Activated T-helper 2 cell treated with anti-CD3 and anti-CD28 coated beads, Interferon-gamma antibody, Interleukin-2, Interleukin-4, amounts not matched to agents 10 μg/mL and 5 μg/mL and 100 μg/mL, durations not matched to agents 14 hours and 24 hours and 36 hours (primary cell): ENCODE measurements around the gene NUDT21. TPM values are rescaled to one million over a fixed set of nuclear protein-coding genes. Genes with fewer than 3 reads are reported as not detected.
"Not testable (repeated sequence)": the region's sequence is repeated elsewhere in the genome, so short reads cannot be mapped to it uniquely, and the experiment has no call there.

Experiments used
- DNase-seq: peaks from one replicate; pipeline ENCODE4 v3.0.0; 2021; ENCODE audit warnings: low spot score
- H3K27ac Mint-ChIP-seq: one replicate; pipeline ENCODE4 v1.8.0; 2021; ENCODE audit warnings: mixed read lengths
- H3K27me3 Mint-ChIP-seq: one replicate; pipeline ENCODE4 v1.8.0; 2021; ENCODE audit warnings: low read depth, mixed read lengths
- H3K36me3 Mint-ChIP-seq: one replicate; pipeline ENCODE4 v1.8.0; 2021; ENCODE audit warnings: low read depth, mixed read lengths
- H3K4me1 Mint-ChIP-seq: one replicate; pipeline ENCODE4 v1.8.0; 2021; ENCODE audit warnings: low read depth, mixed read lengths
- H3K4me3 Mint-ChIP-seq: one replicate; pipeline ENCODE4 v1.8.0; 2021; ENCODE audit warnings: low read depth, mild to moderate bottlenecking, moderate library complexity, mixed read lengths
- H3K9me3 Mint-ChIP-seq: one replicate; pipeline ENCODE4 v1.8.0; 2021; ENCODE audit warnings: mixed read lengths
- intact Hi-C: fragments of 100-400 bp; cut with micrococcal nuclease; formaldehyde crosslinking; loops from one replicate; pipeline ENCODE4 v1.15.1; 2023
- total RNA-seq: library from RNA; stranded (reverse); gene quantifications from 2 replicates; pipeline ENCODE4 v1.2.3, GENCODE V29; 2022

Gene NUDT21
- total RNA-seq, 1 donor from 2014 or later = 313 TPM

DNA sequence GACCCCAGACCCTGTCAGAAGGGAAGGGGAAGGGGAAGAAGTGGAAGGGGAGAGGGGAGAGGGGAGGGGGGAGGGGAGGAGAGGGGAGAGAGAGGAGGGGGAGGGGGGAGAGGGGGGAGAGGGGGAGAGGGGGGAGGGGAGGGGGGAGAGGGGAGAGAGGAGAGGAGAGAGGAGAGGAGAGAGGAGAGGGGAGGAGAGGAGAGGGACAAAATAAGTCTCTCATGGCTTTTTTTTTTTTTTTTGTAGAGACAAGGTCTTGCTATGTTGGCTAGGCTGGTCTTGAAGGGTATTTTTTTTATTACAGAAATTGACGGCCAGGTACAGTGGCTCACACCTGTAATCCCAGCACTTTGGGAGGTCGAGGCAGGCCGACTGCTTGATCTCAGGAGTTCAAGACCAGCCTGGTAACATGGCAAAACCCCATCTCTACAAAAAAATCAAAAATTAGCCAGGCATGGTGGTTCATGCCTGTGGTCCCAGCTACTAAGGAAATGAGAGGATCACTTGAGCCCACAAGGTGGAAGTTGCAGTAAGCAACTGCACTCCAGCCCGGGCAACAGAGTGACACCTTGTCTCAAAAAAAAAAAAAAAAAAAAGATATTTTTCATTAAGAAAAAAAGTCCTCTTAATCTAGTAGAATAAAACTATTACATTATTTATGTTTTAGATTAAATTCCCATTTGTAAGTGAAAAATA lies 45.0 kb downstream of the NUDT21 start:
- Mint-ChIP-seq H3K4me3 (no peak overlapping the region), H3K27me3 (no peaks in the 10 kb centered on the region), H3K4me1 (no peaks in the 10 kb centered on the region), H3K36me3 (peaks cover 53% of the 10 kb centered on the region), H3K9me3 (no peaks in the 10 kb centered on the region), H3K27ac (no peak overlapping the region)
- DNase-seq = no peak
- intact Hi-C loops = no loop called here

DNA sequence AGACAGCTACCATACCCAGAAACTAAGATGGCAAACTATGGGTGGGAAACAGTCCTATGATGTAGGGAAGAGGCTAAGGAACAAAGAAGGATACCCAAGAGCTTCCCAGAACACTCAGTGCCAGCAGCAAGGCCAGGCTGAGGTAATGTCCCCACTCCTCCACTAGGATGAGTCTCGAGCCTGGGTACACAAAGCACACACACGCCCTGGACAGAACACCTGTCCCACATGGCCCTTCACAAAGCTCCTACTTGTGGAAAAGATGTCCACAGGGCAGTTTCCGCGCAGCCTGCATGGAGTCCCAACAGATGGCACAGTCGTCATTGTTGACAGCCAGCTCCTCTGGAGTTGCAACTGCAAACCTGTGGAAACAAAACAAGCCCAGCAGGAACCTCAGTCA lies 49.6 kb downstream of the NUDT21 start:
- intact Hi-C loops = no loop called here
- Mint-ChIP-seq H3K4me1 (peaks cover 1% of the 10 kb centered on the region), H3K27ac (no peak overlapping the region), H3K9me3 (no peaks in the 10 kb centered on the region), H3K27me3 (no peaks in the 10 kb centered on the region), H3K4me3 (no peak overlapping the region), H3K36me3 (peaks cover 60% of the 10 kb centered on the region)
- DNase-seq = no peak

DNA sequence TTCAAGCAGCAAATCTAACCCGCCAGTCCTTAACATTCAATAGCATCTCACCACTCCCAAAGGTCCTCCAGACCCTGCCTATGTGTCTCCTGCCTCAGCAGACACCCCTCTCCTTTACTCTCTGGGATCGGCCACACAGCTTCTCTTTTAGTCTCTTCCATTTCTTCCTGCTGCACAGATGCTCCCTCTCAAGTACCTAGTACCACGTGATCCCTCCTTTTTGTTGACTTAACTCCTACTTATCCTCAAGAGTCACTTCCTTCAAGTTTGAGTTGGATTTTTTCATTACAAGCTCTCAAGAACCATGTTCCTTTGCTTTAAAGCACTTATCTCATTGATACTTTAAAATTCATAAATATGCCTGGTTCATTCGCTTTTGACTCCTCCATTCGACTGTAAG lies 50.7 kb downstream of the NUDT21 start:
- Mint-ChIP-seq H3K27ac (no peak overlapping the region), H3K4me1 (peaks cover 1% of the 10 kb centered on the region), H3K27me3 (no peaks in the 10 kb centered on the region), H3K36me3 (peaks cover 66% of the 10 kb centered on the region), H3K9me3 (no peaks in the 10 kb centered on the region), H3K4me3 (no peak overlapping the region)
- intact Hi-C loops = no loop called here
- no peak for DNase-seq

DNA sequence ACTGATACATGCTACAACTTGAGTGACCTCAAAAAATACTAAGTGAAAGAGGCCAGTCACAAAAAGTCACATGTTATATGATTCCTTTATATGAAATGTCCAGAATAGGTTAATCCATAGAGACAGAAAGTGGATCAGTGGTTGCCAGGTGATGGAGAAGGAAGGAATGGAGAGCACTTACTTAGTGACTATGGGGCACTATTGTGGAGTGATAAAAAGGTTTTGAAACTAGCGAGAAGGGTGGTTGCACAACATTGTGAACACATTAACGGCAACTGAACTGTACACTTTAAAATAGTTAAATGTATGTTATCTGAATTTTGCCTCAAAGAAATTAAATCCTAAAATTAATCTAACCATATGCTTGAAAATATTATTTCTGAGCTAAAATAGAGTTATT lies 51.6 kb downstream of the NUDT21 start:
- no peak overlapping the region for H3K4me3 Mint-ChIP-seq
- peaks cover 1% of the 10 kb centered on the region for H3K4me1 Mint-ChIP-seq
- no peak overlapping the region for H3K27ac Mint-ChIP-seq
- H3K36me3 Mint-ChIP-seq = peaks cover 60% of the 10 kb centered on the region
- DNase-seq = no peak
- intact Hi-C loops = no loop called here
- H3K9me3 Mint-ChIP-seq = no peaks in the 10 kb centered on the region
- H3K27me3 Mint-ChIP-seq = no peaks in the 10 kb centered on the region

DNA sequence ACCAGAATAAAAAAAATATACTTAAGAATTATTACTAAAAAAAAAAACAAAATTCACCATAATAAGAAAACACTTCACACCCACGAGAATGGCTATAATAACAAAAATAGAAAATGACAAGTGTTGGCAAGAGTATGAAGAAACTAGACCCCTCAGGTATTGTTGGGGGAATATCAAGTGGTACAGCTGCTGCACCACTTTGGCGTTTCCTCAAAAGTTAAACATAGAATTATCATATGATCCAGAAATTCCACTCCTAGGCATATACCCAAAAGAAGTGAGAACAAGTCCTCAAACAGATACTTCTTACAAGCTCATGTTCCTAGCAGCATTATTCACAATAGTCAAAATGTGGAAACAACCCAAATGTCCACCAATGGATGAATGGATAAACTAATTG lies 52.1 kb downstream of the NUDT21 start:
- Mint-ChIP-seq H3K27me3 (no peaks in the 10 kb centered on the region), H3K4me3 (no peak overlapping the region), H3K27ac (no peak overlapping the region), H3K36me3 (peaks cover 58% of the 10 kb centered on the region), H3K4me1 (peaks cover 2% of the 10 kb centered on the region), H3K9me3 (no peaks in the 10 kb centered on the region)
- no peak for DNase-seq
- intact Hi-C loops = no loop called here

DNA sequence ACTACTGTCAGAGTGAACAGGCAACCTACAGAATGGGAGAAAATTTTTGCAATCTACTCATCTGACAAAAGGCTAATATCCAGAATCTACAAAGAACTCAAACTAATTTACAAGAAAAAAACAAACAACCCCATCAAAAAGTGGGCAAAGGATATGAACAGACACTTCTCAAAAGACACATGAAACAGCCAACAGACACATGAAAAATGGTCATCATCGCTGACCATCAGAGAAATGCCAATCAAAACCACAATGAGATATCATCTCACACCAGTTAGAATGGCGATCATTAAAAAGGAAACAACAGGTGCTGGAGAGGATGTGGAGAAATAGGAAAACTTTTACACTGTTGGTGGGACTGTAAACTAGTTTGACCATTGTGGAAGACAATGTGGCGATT lies 54.4 kb downstream of the NUDT21 start:
- H3K27me3 Mint-ChIP-seq, DNase-seq, H3K9me3 Mint-ChIP-seq, H3K4me1 Mint-ChIP-seq, H3K27ac Mint-ChIP-seq, H3K4me3 Mint-ChIP-seq, intact Hi-C loops: not testable (repeated sequence)
- peaks cover 69% of the 10 kb centered on the region for H3K36me3 Mint-ChIP-seq

GRCh38 chr16:56389554-56389953 lies 61.6 kb downstream of the NUDT21 start:
- Mint-ChIP-seq H3K4me3 (no peak overlapping the region), H3K9me3 (no peaks in the 10 kb centered on the region), H3K36me3 (peaks cover 73% of the 10 kb centered on the region), H3K27ac (no peak overlapping the region), H3K27me3 (no peaks in the 10 kb centered on the region), H3K4me1 (peaks cover 8% of the 10 kb centered on the region)
- no peak for DNase-seq
- intact Hi-C loops = no loop called here

GRCh38 chr16:56388209-56388608 lies 62.9 kb downstream of the NUDT21 start:
- Mint-ChIP-seq H3K36me3 (peaks cover 77% of the 10 kb centered on the region), H3K4me3 (no peak overlapping the region), H3K27ac (no peak overlapping the region), H3K9me3 (peaks cover 5% of the 10 kb centered on the region), H3K27me3 (no peaks in the 10 kb centered on the region), H3K4me1 (peaks cover 3% of the 10 kb centered on the region)
- intact Hi-C loops = no loop called here
- no peak for DNase-seq

DNA sequence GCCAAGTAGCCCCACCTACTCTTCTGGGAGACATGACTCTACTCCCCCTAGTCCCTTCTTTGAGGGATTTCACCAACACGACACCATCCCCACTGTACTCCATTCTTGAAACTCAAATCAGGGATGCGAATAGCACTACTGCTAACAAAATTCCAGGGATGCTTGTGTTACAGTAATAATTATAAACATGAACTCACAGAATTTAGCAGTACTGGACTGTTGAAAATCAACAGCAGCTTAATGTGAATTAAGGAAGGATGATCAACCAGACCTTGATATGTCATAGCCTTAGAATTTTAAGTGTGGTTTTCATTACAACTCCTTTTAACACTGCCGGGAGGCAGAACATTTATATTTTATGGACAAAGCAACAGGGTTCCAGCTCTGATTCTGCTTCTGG lies 63.7 kb downstream of the NUDT21 start:
- intact Hi-C loops = no loop called here
- peaks cover 9% of the 10 kb centered on the region for H3K9me3 Mint-ChIP-seq
- H3K4me3 Mint-ChIP-seq = no peak overlapping the region
- H3K4me1 Mint-ChIP-seq = peaks cover under 1% of the 10 kb centered on the region
- no peak overlapping the region for H3K27ac Mint-ChIP-seq
- no peak for DNase-seq
- H3K36me3 Mint-ChIP-seq = peaks cover 77% of the 10 kb centered on the region
- H3K27me3 Mint-ChIP-seq = no peaks in the 10 kb centered on the region

- no peak for DNase-seq
- Mint-ChIP-seq H3K9me3 (peaks cover 36% of the 10 kb centered on the region), H3K36me3 (peaks cover 80% of the 10 kb centered on the region), H3K27me3 (no peaks in the 10 kb centered on the region), H3K27ac (no peak overlapping the region), H3K4me1 (no peaks in the 10 kb centered on the region), H3K4me3 (no peak overlapping the region)
- intact Hi-C loops = no loop called here
Measured at GRCh38 chr16:56384074-56384721, 66.9 kb downstream of the NUDT21 start.

DNA sequence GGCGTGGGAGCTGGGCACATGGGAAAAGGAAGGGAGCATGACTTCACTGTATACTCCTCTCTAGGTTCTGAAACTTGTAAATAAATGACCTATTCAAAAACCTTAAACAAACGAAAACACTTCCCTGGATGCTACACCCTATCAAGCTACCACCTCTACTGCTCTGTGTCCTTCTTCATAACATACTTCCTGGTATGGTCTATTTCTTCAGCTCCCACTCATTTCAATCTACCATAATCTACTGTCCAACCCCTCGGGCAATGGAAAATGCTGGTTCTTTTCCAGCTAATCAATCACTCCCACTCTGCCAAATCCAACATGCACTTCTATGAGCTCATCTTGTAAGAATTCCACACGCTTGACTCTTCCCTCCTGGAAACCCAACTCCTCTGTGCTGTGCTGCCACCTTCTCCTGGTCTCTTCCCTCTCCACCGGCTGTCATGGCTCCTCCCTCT lies 68.2 kb downstream of the NUDT21 start:
- intact Hi-C loops = no loop called here
- no peak overlapping the region for H3K27ac Mint-ChIP-seq
- no peak overlapping the region for H3K4me3 Mint-ChIP-seq
- no peaks in the 10 kb centered on the region for H3K27me3 Mint-ChIP-seq
- no peak for DNase-seq
- H3K9me3 Mint-ChIP-seq = peaks cover 40% of the 10 kb centered on the region
- H3K36me3 Mint-ChIP-seq = peaks cover 87% of the 10 kb centered on the region
- H3K4me1 Mint-ChIP-seq = no peaks in the 10 kb centered on the region

- Mint-ChIP-seq H3K36me3 (peaks cover 88% of the 10 kb centered on the region), H3K27ac (no peak overlapping the region), H3K27me3 (no peaks in the 10 kb centered on the region), H3K4me1 (no peaks in the 10 kb centered on the region), H3K9me3 (peaks cover 40% of the 10 kb centered on the region), H3K4me3 (no peak overlapping the region)
- DNase-seq = no peak
- intact Hi-C loops = no loop called here
Measured at GRCh38 chr16:56382459-56382858, 68.7 kb downstream of the NUDT21 start.

DNA sequence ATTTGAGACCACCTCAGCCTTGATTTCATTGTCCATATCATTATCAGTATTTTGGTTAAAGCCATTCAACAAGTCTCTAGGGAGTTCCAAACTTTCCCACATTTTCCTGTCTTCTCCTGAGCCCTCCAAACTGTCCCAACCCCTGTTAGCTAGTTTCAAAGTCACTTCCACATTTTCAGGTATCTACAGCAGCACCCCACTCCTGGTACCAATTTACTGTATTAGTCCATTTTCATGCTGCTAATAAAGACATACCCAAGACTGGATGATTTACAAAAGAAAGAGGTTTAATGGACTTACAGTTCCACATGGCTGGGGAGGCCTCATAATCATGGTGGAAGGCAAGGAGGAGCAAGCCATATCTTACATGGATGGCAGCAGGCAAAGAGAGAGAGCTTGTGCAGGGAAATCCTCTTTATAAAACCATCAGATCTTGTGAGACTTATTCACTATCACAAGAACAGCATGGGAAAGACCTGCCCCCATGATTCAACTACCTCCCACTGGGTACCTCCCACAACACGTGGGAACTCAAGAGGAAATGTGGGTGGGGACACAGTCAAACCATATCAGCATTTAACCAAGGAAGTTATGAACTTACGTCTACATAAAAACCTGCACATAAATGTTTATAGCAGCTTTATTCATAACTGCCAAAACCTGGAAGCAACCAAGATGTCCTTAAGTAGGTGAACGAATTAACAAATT lies 70.2 kb downstream of the NUDT21 start:
- H3K9me3 Mint-ChIP-seq = peaks cover 40% of the 10 kb centered on the region
- H3K27ac Mint-ChIP-seq, H3K4me3 Mint-ChIP-seq, H3K4me1 Mint-ChIP-seq, H3K27me3 Mint-ChIP-seq, intact Hi-C loops, DNase-seq: not testable (repeated sequence)
- H3K36me3 Mint-ChIP-seq = peaks cover 84% of the 10 kb centered on the region
